Stimulated activated CD4-positive, alpha-beta T cell treated with anti-CD3 and anti-CD28 coated beads, Interleukin-4, amount 100 ng/mL, for 24 hours (primary cell): ENCODE measurements around the gene KAT14.
"Not testable (repeated sequence)": the region's sequence is repeated elsewhere in the genome, so short reads cannot be mapped to it uniquely, and the experiment has no call there.

Experiments
- DNase-seq: peaks from one replicate; pipeline ENCODE4 v3.0.0-alpha.2; 2020

KAT14 gene

GRCh38 chr20:18156045-18156444 lies 18.4 kb downstream of the KAT14 start:
- DNase-seq, result no peak

DNA sequence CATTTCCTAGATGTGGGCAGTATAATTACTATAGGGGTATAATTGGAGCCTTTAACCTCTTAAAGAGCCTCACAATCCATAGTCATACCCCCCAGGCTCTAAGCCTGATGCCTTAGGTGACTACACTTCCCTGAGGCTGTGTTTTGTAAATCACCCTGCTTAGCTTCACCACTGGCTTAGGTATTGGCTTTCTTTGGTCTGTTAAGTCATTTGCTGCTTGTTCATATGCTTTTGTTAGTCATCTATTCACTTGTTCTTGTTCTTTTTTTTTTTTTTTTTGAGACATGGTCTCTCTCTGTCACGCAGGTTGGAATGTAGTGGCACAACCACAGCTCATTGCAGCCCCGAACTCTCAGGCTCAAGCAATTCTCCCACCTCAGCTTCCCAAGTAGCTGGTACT lies 26.7 kb downstream of the KAT14 start:
- no peak for DNase-seq

DNA sequence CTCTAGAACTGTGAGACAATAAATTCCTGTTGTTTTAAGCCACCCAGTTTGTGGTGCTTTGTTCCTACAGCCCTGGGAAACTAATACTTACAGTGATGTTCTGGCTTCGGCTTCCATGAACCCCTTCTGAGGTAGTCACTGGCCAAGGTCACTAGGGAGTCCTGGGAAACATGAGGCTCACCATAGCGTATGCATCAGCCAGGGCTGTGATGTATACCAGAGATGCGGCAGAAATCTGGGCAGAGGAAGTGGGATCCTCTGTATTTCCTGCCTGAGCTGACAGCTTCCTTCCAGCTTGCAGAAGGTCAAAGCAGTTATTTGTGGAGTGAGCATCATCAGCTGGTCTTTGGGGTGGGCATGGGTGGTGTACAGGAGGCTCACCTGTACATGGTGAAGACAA lies 27.9 kb downstream of the KAT14 start:
- no peak for DNase-seq

- DNase-seq, result no peak
These were observed 28.7 kb downstream of the KAT14 start for GRCh38 chr20:18166241-18166881.

- DNase-seq, result no peak
These were observed 29.3 kb downstream of the KAT14 start for GRCh38 chr20:18166950-18167349.

DNA sequence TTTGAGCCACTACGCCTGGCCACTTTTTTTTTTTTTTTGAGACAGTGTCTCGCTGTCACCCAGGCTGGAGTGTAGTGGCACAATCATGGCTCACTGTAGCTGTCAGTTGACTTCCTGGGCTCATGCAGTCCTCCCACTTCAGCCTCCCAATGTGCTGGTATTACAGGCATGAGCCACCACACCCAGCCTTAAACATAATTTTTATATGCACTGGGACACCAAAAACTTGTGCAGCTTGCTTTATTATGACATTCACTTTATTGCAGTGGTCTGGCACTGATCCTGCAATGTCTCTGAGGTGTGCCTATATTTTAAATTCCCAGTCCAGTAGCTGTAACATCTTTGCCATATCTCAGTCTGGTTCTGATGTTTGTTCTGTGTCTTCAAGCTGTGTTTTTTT lies 34.7 kb downstream of the KAT14 start:
- no peak for DNase-seq

DNA sequence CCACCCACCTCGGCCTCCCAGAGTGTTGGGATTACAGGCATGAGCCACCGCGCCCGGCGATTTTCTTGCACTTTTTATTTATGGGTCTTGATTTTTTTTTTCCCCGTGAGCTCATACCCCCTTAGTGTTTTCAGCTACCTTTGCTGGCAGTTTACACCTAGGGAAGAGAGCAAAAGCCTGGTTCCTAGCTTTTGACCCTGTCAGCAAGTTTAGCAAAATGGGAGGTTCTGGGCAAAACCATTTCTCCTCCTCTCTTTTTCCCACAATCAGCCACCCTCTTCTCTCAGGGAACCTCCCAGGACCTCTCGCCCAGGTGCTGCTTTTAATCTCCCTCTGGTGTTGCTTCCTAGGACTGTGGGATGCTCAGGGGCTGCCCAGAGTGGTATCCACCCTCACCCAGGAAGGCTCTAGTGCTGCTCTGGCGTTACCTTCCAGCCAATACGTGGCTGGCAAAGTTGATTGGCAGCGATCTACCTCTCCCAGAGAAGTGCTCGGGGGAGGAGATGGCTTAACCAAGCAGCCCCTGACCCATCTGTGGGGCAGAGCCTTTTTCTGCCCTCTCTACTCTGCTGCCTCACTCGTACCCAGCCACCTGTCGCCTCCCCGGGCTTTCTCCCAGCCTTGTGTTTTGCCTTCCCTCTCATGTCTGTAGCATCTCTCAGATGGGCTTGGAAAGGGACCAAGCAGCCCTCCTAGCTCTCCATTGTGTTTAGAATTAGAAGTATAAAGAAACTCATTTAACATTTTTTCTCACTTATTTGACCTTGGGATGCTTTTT lies 37.4 kb downstream of the KAT14 start:
- DNase-seq, result no peak

GRCh38 chr20:18176318-18176785 lies 38.7 kb downstream of the KAT14 start:
- DNase-seq, result no peak

- DNase-seq, result not testable (repeated sequence)
These were observed 42.7 kb downstream of the KAT14 start for GRCh38 chr20:18180366-18180765.

DNA sequence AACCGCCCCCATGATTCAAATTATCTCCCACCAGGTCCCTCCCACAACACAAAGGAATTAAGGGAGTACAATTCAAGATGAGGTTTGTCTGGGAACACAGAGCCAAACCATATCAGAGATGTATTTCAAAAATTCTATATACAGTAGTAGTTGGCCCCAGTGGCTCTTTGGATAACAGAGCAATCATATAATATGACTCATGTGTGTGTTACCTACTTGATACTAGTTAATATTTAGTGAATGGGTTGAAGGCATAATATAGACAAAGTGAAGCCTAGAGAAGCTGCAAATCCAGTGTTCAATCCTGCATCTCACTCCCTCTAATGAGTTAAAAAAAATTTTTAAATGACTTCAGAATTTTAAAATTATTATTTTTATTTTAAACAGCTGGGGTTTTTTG lies 43.2 kb downstream of the KAT14 start:
- no peak for DNase-seq

DNA sequence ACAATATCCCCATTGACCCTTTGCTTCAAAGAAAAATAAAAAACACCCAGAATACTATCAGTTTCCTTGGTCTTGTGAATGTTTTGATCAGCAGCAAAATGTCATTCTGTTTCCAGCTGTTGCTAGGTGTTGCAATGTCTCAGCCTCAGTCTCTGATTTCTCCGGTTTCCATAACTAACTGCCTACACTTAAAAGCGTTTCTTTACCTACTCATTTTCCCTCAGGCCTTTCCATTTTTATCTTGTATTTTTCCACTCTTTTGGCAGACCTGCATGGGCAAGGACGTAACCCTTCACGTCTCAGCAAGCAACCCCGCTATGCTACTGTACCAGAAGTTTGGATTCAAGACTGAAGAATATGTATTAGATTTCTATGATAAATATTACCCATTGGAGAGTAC lies 49.4 kb downstream of the KAT14 start:
- no peak for DNase-seq

GRCh38 chr20:18188434-18188833 lies 50.8 kb downstream of the KAT14 start:
- no peak for DNase-seq

- DNase-seq, result no peak
These were observed 52.9 kb downstream of the KAT14 start for GRCh38 chr20:18190338-18191233.

GRCh38 chr20:18191306-18191705 lies 53.6 kb downstream of the KAT14 start:
- no peak for DNase-seq

GRCh38 chr20:18194461-18194860 lies 56.8 kb downstream of the KAT14 start:
- DNase-seq, result not testable (repeated sequence)

DNA sequence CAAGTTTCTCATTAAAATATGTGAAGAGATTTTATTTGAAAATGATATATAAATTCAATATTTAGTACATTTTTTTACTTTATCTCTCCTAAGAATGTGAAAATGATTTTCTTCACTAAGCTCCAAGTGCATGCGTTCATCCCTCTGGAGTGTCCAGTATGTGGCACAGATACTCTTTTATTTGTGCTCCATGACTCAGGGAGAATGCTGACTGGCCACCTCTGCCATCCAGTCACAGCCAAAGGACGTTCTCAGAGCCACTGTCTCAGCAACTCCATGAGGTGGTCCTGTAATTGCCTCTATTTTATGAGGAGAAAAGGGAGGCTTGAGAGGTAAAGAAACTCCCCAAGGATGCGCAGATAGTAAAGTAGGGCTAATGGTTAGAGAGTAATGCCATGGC lies 58.3 kb downstream of the KAT14 start:
- no peak for DNase-seq

DNA sequence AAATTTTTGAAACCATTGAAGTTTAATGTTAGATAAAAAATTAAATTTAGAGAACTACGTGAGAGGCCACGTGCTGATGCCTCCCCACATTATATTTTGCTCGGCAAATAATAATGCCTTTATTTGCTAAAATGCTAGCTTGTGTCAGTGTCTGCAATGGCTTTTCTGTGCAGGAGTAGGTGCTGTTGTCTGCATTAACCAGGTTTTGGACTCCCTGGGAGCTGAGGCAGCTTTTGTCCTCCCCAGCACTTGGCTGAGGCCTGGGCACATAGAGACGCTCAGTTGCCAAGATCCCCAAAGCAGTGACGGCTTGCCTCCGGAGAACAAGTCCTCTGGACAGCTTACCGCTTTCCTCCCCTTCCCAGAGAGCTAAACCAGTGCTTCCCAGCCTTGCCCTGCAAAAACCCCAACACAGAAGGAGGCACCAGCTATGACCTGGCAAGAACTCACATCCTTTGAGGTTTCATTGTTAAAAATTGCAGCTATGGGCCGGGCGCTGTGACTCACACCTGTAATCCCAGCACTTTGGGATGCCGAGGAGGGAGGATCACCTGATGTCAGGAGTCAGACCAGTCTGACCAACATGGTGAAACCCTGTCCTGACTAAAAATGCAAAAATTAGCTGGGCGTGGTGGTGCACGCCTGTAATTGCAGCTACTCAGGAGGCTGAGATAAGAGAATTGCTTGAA lies 59.9 kb downstream of the KAT14 start:
- no peak for DNase-seq

- DNase-seq, result no peak
These were observed 65.3 kb downstream of the KAT14 start for GRCh38 chr20:18202966-18203365.

GRCh38 chr20:18203700-18204099 lies 66.0 kb downstream of the KAT14 start:
- not testable (repeated sequence) for DNase-seq

GRCh38 chr20:18213002-18213401 lies 75.3 kb downstream of the KAT14 start:
- DNase-seq, result no peak

DNA sequence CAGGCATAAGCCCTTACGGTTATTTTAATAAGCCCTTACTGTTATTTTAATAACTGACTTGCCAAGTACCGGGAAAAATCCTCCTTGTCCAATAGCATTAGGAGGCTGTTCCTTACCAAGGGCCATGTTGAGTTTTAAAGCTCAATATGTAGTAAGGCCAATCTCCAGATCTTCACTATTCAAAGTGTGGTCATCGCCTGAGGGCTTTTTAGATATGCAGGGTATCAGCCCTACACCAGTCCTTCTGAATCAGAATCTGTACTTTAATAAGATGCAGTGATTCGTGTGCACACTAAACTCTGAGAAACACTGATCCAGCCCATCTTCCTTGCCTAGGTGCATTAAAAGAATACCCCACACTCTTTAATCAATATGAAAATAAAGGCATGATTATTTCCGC lies 77.9 kb downstream of the KAT14 start:
- DNase-seq, result no peak

DNA sequence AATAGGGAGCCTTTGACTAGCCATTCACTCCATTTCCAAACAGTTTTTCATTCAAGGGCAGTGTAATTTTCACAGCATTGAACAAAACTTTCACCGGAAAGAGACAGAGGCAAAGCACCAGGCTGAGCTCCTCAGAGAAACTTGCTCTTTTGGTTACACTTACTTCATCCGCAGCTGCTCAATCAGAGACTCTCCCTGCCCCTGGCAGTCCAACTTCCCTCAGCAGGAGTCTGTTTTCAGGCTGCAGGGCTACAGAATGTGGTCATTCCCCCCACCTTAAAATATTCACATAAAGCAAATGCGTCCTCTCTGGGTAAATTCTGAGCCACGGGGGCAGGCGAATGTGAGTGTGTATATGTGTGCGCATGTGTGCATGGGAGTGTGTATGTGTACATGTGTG lies 80.6 kb downstream of the KAT14 start:
- no peak for DNase-seq

GRCh38 chr20:18223409-18223808 lies 85.7 kb downstream of the KAT14 start:
- no peak for DNase-seq
